GM19238 (cell line): ENCODE results near the gene ARSB.
A peak's percentile ranks its signal among the peaks of the same experiment; 100 is the strongest.
"Not testable (repeated sequence)": the region's sequence is repeated elsewhere in the genome, so short reads cannot be mapped to it uniquely, and the experiment has no call there.

Experiments
- DNase-seq: peaks from one replicate; pipeline ENCODE4 v3.0.0; 2011; ENCODE audit warnings: low spot score; ENCODE audit not compliant: insufficient read length

Gene ARSB

GRCh38 chr5:78779771-78780616, 205.1 kb downstream of the ARSB start:
- no peak for DNase-seq

GRCh38 chr5:78779262-78779661, 205.8 kb downstream of the ARSB start:
- DNase-seq = no peak

- DNase-seq = no peak
These were observed 206.6 kb downstream of the ARSB start for GRCh38 chr5:78778538-78778937.

GRCh38 chr5:78777901-78778300, 207.2 kb downstream of the ARSB start:
- DNase-seq = no peak

GRCh38 chr5:78776637-78777036, 208.5 kb downstream of the ARSB start:
- DNase-seq = no peak

GRCh38 chr5:78773655-78774054, 211.5 kb downstream of the ARSB start:
- DNase-seq = no peak

- no peak for DNase-seq
These were observed 213.6 kb downstream of the ARSB start for GRCh38 chr5:78771260-78772205.

GRCh38 chr5:78768781-78769380, 216.2 kb downstream of the ARSB start:
- no peak for DNase-seq

- DNase-seq = no peak
These were observed 218.7 kb downstream of the ARSB start for GRCh38 chr5:78766412-78766762.

- no peak for DNase-seq
These were observed 219.2 kb downstream of the ARSB start for GRCh38 chr5:78765756-78766411.

GRCh38 chr5:78765116-78765515, 220.0 kb downstream of the ARSB start:
- no peak for DNase-seq

- no peak for DNase-seq
These were observed 221.4 kb downstream of the ARSB start for GRCh38 chr5:78763659-78764189.

- DNase-seq = not testable (repeated sequence)
These were observed 222.4 kb downstream of the ARSB start for GRCh38 chr5:78762743-78763142.

- no peak for DNase-seq
These were observed 223.3 kb downstream of the ARSB start for GRCh38 chr5:78761840-78762239.

GRCh38 chr5:78760770-78761169, 224.3 kb downstream of the ARSB start:
- no peak for DNase-seq

- DNase-seq = no peak
These were observed 224.7 kb downstream of the ARSB start for GRCh38 chr5:78760366-78760765.

- DNase-seq = peak; percentile 33
These were observed 226.8 kb downstream of the ARSB start for GRCh38 chr5:78758169-78758839.

- DNase-seq = no peak
These were observed 227.6 kb downstream of the ARSB start for GRCh38 chr5:78757269-78758053.

- no peak for DNase-seq
These were observed 228.3 kb downstream of the ARSB start for GRCh38 chr5:78756858-78757257.
